HG03460 (cell line): ENCODE data around the gene FRY.

Experiments
- ATAC-seq: cut with Tn5 transposase; IDR thresholded peaks from one replicate; pipeline ENCODE4 v1.9.1; 2021; ENCODE audit not compliant: unreplicated experiment

FRY gene

GRCh38 chr13:32079587-32079986, 48.0 kb downstream of the FRY start:
- ATAC-seq: no peak

GRCh38 chr13:32080328-32080744, 48.8 kb downstream of the FRY start:
- ATAC-seq: no peak

DNA sequence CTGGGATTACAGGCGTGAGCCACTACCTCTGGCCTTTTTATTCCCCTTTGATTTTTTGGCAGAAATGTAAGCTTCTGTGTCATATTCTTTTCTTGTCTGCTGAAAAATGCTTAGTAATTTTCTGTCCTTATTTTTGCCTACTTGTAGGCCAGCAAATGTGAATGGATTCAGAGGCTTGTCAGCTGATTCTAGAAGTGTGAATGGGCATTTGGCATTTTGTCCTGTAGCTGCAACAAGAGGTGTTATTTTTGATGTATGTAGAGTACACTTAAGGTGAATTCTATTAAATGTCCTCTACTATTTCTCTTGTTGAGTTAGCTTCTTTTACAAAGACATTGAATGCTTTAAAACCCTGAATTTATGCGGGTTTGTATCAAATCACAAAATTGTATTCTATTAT, 50.0 kb downstream of the FRY start:
- ATAC-seq: no peak

- no peak for ATAC-seq
Measured at GRCh38 chr13:32086366-32086765, 54.8 kb downstream of the FRY start.

DNA sequence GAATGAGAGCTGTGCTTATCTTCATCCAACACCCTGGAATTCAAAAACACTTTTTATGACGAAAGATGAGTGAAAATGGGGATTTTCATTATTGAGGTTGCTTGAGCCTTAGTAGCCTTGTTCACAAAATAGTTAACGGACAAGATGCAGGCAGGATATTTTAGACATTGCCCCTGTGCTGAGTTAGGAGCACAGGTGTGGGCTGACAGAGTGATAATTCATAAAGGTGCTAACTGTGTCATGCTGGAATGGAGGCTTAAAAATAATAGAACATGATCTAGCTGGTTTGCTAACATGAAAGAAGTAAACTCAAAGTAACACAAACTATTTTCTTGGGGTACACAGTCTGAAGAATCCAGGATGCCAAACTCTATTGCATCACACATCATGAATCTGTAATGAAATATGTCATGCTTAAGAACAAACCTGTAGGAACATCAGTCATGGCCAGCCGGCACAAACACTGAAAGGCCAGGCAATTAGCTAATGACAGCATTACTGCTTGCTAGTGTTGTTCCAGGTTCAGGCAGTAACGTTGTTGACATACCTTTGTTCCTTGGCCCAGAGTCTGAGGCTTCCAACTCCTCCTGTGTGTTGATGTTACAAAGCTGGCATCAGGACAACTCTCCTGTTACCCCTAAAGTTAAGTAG, 55.3 kb downstream of the FRY start:
- no peak for ATAC-seq

- ATAC-seq: no peak
Measured at GRCh38 chr13:32087955-32088747, 56.6 kb downstream of the FRY start.

DNA sequence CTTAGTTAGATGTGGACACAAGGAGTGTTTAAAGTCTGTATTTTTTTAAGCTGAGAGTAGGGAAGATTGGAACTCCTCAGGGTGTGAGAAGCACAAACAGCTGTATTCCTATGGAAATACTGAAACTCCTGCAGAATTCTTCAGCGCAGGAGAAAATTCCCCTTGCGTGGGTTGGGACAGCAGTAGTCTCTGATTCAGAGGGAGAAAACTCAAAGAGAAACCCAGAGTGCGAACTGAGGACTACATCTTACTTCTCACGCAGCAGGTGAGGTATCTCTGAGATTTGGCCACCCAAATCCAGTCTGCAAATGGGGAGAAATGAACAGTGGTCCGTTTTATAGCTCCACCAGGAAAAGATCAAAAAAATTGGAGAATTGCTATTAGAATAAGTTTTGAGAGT, 60.9 kb downstream of the FRY start:
- ATAC-seq: no peak

GRCh38 chr13:32093006-32093405, 61.4 kb downstream of the FRY start:
- ATAC-seq: no peak

- no peak for ATAC-seq
Measured at GRCh38 chr13:32098272-32098671, 66.7 kb downstream of the FRY start.

DNA sequence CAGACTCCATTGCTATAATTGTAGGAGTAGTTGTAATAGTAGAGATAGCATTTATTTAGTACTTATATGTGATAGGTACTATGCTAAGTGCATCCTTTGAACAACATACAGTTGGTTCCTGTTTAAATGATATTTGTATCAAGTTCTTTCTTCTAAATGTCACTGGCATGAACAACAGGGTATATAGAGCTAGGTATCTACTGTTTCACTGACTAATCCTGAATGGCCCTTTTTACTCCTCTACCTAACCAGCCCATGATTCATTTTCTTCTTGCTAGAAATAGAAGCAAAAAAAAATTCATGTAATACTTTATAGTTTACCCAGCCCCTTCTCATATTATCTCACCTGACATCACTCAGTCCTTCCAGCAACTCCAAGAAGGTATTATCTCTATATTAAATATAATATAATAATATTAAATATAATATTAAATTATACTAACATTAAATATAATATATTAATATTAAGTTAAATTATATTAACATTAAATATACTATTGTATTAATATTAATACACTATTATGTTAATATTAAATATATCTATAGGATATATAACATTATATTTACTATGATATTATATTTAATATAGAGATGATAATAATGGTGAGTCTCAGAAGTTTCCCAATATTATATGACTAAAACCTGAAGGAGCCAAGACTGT, 74.2 kb downstream of the FRY start:
- ATAC-seq: no peak

DNA sequence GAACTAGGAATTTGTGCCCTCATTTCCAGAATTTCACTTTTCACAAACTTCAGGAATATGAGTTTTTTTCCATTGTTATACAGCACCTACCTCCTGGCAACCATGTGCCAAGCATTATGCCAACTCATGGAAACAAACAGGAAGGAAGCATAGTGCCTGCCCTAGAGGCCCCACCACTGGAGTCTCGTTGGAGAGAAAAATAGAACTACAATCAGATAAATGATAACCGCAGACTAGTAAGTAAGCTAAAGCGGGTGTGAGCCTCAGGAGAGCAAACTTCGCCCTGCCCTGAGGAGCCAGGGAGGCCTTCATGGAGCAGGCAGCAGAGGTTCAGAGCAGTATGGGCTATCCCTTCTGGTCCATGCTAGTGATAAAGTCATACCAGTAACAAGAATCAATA, 75.9 kb downstream of the FRY start:
- ATAC-seq: no peak

- ATAC-seq: no peak
Measured at GRCh38 chr13:32107973-32108372, 76.4 kb downstream of the FRY start.

DNA sequence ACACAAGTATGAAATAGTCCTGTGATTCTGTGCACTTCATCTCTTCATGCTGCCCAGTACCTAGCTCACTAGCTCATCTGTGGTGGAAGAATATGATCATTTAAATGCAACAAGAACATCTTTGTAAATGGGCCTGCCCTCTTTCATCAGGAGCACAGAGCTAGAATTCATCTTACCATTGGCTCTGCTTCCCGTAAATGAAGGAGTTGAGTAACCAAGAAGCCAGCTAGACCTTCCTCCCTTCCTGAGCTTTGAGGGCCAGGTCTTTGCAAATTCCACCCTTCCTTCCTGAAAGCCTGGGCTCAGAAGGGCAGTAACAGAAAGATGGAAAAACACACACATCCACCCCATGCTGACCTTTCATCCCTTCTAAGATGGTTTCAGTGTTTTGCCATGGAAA, 82.0 kb downstream of the FRY start:
- no peak for ATAC-seq

- ATAC-seq: no peak
Measured at GRCh38 chr13:32114284-32114950, 82.8 kb downstream of the FRY start.

GRCh38 chr13:32115066-32115465, 83.5 kb downstream of the FRY start:
- ATAC-seq: no peak

- no peak for ATAC-seq
Measured at GRCh38 chr13:32116210-32116609, 84.6 kb downstream of the FRY start.

DNA sequence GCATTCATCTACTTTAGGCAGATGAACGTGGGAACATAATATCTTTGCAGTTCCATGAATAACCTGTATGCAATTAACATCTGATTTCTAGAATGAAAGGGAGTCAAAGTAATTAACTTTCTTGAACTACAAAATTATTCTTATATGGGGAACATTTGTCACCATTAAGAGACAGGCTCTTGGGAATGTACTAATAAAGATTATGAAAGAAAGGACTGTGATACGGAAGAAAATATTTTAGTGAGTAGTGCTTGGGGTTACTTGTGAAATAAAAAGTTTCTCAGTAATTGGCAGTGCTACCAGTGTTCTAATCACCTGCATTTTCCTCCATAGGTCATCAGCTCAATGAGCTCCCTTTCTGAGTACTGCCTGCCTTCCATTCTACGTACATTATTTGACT, 85.4 kb downstream of the FRY start:
- no peak for ATAC-seq

- ATAC-seq: no peak
Measured at GRCh38 chr13:32117701-32118100, 86.1 kb downstream of the FRY start.

- ATAC-seq: no peak
Measured at GRCh38 chr13:32121316-32121715, 89.7 kb downstream of the FRY start.

DNA sequence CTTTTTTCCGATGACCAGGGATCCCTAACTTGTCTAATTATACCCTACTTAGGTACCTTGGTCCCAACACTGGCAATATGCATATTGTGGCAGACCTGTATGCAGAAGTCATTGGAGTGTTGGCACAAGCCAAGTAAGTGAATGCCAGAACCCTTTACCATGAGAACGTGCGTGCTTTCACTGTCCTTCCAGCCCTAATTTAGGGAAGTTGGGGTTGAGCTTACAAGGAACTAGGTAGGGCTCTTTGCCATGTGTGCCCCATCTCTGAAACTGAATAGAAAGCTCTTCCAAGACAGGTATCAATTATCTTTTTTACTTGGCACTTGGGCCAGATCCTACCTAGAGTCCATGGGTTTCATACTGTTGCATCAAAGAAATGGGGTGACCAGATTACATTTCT, 93.2 kb downstream of the FRY start:
- no peak for ATAC-seq

- no peak for ATAC-seq
Measured at GRCh38 chr13:32125221-32125689, 93.7 kb downstream of the FRY start.

DNA sequence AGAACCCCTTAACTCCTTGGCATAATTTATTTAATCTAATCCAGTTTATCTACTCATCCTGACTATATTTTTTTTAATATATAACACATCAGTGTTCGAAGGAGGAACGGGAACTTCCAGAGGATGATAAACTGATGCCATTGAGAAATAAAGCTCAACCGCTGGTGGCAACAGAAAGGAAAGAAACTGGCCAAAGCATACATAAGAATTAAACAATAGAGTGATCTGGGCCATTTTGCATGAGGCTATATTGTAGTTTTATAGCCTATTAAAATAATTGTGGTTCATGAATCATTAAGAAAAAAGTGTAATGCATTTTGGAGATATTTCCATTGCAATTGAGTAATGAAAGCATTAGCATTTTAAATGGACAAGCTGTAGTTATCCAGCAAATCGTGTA, 94.2 kb downstream of the FRY start:
- no peak for ATAC-seq
